B cell (primary cell): ENCODE data around the gene LRRC31. TPM values are rescaled to one million over a fixed set of nuclear protein-coding genes. Genes with fewer than 3 reads are reported as not detected.

Experiments
- ATAC-seq: fragments of 200-7000 bp; cut with Tn5 transposase; one replicate; pipeline ENCODE4 v1.10.0; 2021; ENCODE audit warnings: low read depth, mild to moderate bottlenecking, moderate number of reproducible peaks, moderate library complexity
- CTCF ChIA-PET: fragments of 350-600 bp; sonication (Branson Sonifier 250); formaldehyde crosslinking; loops from one replicate; lab custom pipeline; 2021; ENCODE audit warnings: antibody characterized with exemption, inconsistent platforms; lab: Charles Lee
- POLR2A ChIA-PET: fragments of 350-600 bp; sonication (Branson Sonifier 250); formaldehyde crosslinking; loops from one replicate; lab custom pipeline; 2021; ENCODE audit warnings: antibody characterized with exemption; lab: Charles Lee
- DNase-seq: peaks from one replicate; pipeline ENCODE4 v3.0.0; 2013
- H2AFZ ChIP-seq: 2 replicates; pipeline ENCODE4 v1.6.1; 2012; ENCODE audit warnings: mild to moderate bottlenecking, low read depth, low read length; ENCODE audit not compliant: insufficient read depth, poor library complexity, severe bottlenecking
- H3K27ac ChIP-seq, 2 donors: 1 replicate in 1 of 2; 2 replicates in 1 of 2; pipeline ENCODE4 v1.5.1; 2012 to 2013; ENCODE audit warnings: low read length in 2 of 2, mild to moderate bottlenecking in 2 of 2, moderate library complexity in 1 of 2
- H3K27me3 ChIP-seq, 4 experiments: fragments of 200-600 bp in 1 of 4; sonication (generic) in 1 of 4; replicated peaks in 1 of 4; 1 replicate in 2 of 4; 2 replicates in 2 of 4; pipeline versions ENCODE4 v1.6.1 to v1.7.0; 2013 to 2016; ENCODE audit warnings: low read length in 3 of 4, mild to moderate bottlenecking in 2 of 4, mixed read lengths in 1 of 4, moderate library complexity in 1 of 4; ENCODE audit not compliant: insufficient read depth in 4 of 4, control insufficient read depth in 3 of 4; ENCODE audit errors: control extremely low read depth in 1 of 4
- H3K36me3 ChIP-seq, 2 experiments: replicated peaks in 1 of 2; 1 replicate in 1 of 2; 2 replicates in 1 of 2; pipeline versions ENCODE4 v1.6.1 to v1.7.1; 2013; ENCODE audit warnings: low read length in 1 of 2; ENCODE audit not compliant: insufficient read depth in 2 of 2, control insufficient read depth in 1 of 2; ENCODE audit errors: control extremely low read depth in 1 of 2, extremely low read depth in 1 of 2
- H3K4me1 ChIP-seq, 2 donors: fragments of 200-600 bp in 1 of 2; sonication (generic) in 1 of 2; 1 replicate in 1 of 2; 2 replicates in 1 of 2; pipeline versions ENCODE4 v1.5.1 to v1.6.1; 2013 to 2017; ENCODE audit warnings: low read length in 2 of 2; ENCODE audit not compliant: control insufficient read depth in 2 of 2, insufficient read depth in 2 of 2
- H3K4me2 ChIP-seq: replicated peaks from 2 replicates; pipeline ENCODE3; 2012; ENCODE audit warnings: mild to moderate bottlenecking, low read depth, low read length; ENCODE audit not compliant: poor library complexity, severe bottlenecking
- H3K4me3 ChIP-seq, 5 experiments: fragments of 200-600 bp in 1 of 5; sonication (generic) in 1 of 5; 1 replicate in 3 of 5; 2 replicates in 2 of 5; pipeline versions ENCODE4 v1.5.1 to v1.7.0; 2011 to 2016; ENCODE audit warnings: low read length in 4 of 5, mild to moderate bottlenecking in 4 of 5, low read depth in 2 of 5, control low read depth in 1 of 5, moderate library complexity in 1 of 5; ENCODE audit not compliant: insufficient read depth in 1 of 5; ENCODE audit errors: control extremely low read depth in 1 of 5, extremely low read depth in 1 of 5
- H3K79me2 ChIP-seq: fragments of 200-600 bp; sonication (generic); one replicate; pipeline ENCODE4 v1.6.0; 2016; ENCODE audit warnings: low read length; ENCODE audit not compliant: control insufficient read depth, insufficient read depth
- H3K9ac ChIP-seq: fragments of 200-600 bp; sonication (generic); 2 replicates; pipeline ENCODE4 v1.6.1; 2017; ENCODE audit warnings: mild to moderate bottlenecking, low read length, moderate library complexity
- H3K9me3 ChIP-seq, 3 donors: one replicate each; pipeline versions ENCODE4 v1.6.1 to v1.7.1; 2013; ENCODE audit warnings: low read length in 2 of 3; ENCODE audit not compliant: control insufficient read depth in 2 of 3, insufficient read depth in 1 of 3; ENCODE audit errors: control extremely low read depth in 1 of 3
- H4K20me1 ChIP-seq: 2 replicates; pipeline ENCODE4 v1.6.0; 2012; ENCODE audit warnings: mild to moderate bottlenecking, low read length; ENCODE audit not compliant: insufficient read depth, control insufficient read depth, poor library complexity, severe bottlenecking
- H3K27ac Mint-ChIP-seq: one replicate; pipeline ENCODE4 v1.8.0; 2021; ENCODE audit warnings: mixed read lengths
- H3K27me3 Mint-ChIP-seq: one replicate; pipeline ENCODE4 v1.8.0; 2021; ENCODE audit warnings: mixed read lengths
- H3K4me1 Mint-ChIP-seq: one replicate; pipeline ENCODE4 v1.8.0; 2021; ENCODE audit warnings: mixed read lengths
- H3K4me3 Mint-ChIP-seq: one replicate; pipeline ENCODE4 v1.8.0; 2021; ENCODE audit warnings: mixed read lengths
- H3K9me3 Mint-ChIP-seq: one replicate; pipeline ENCODE4 v1.8.0; 2022; ENCODE audit warnings: mixed read lengths; ENCODE audit not compliant: insufficient read depth
- CTCF ChIP-seq: fragments of 200-600 bp; IDR thresholded peaks from one replicate; pipeline ENCODE4 v1.8.0; 2022; ENCODE audit warnings: antibody characterized with exemption, mild to moderate bottlenecking
- EZH2 ChIP-seq: IDR thresholded peaks from 2 replicates; pipeline ENCODE4 v1.6.1; 2012; ENCODE audit warnings: borderline replicate concordance, low read depth, mild to moderate bottlenecking, moderate library complexity, low read length; ENCODE audit not compliant: insufficient read depth, poor library complexity, severe bottlenecking
- WGBS: methylation state at CpG from one replicate; pipeline ENCODE4 v1.1.5; 2013; ENCODE audit warnings: missing lambda C conversion rate; ENCODE audit not compliant: insufficient coverage; 5-methylcytosine and 5-hydroxymethylcytosine counted together
- intact Hi-C: fragments of 100-400 bp; cut with micrococcal nuclease; formaldehyde crosslinking; loops from one replicate; pipeline ENCODE4 v1.10.0; 2022
- polyA plus RNA-seq: library from polyadenylated mRNA; depleted of rRNA; stranded (reverse); fragments of >200 nt; gene quantifications from 2 replicates; pipeline ENCODE4 v1.2.3, GENCODE V29; 2012
- total RNA-seq, 2 donors: library from RNA; stranded (reverse); fragments of 120-200 nt in 1 of 2; gene quantifications; 1 replicate in 1 of 2; 2 replicates in 1 of 2; pipeline versions ENCODE4 v1.2.3 to v1.2.4, GENCODE V29; 2013 to 2022

Gene LRRC31
- total and polyA plus RNA-seq, 2 donors (not counting 1 experiment from before 2014, with no cell fraction given), result not detected

- POLR2A ChIA-PET, result interaction anchor here (0.6 kb wide), 1 partner anchor 36 kb away, joined by 6 read pairs; no protein-coding TSS in a partner anchor
Observed at GRCh38 chr3:169894110-169894509, 24.4 kb upstream of the LRRC31 start.

GRCh38 chr3:169891886-169892285, 22.2 kb upstream of the LRRC31 start:
- no peaks in the 10 kb centered on the region for H3K27me3 Mint-ChIP-seq
- H3K9me3 Mint-ChIP-seq, result no peaks in the 10 kb centered on the region
- H3K4me3 ChIP-seq, result no peak overlapping the region
- no peak overlapping the region for H2AFZ ChIP-seq
- H3K27ac ChIP-seq, result no peak overlapping the region
- DNase-seq (no peak), ATAC-seq (no peak)
- POLR2A ChIA-PET, result no interaction called here
- intact Hi-C loops, result no loop called here
- no peak overlapping the region for H3K9ac ChIP-seq
- CTCF ChIA-PET, result interaction anchor here (0.6 to 0.7 kb wide), 2 partner anchors 107 to 272 kb away, joined by 3 read pairs; no protein-coding TSS in a partner anchor
- H3K4me2 ChIP-seq, result no peak overlapping the region
- 100% methylated on average over 3 of the region's 7 CpGs for WGBS
- H3K4me3 Mint-ChIP-seq, result no peak overlapping the region
- H3K27me3 ChIP-seq, result no peaks in the 10 kb centered on the region
- no peaks in the 10 kb centered on the region for H3K9me3 ChIP-seq
- no peaks in the 10 kb centered on the region for H3K79me2 ChIP-seq
- no peaks in the 10 kb centered on the region for H4K20me1 ChIP-seq
- no peak overlapping the region for H3K27ac Mint-ChIP-seq
- H3K36me3 ChIP-seq, result no peaks in the 10 kb centered on the region
- no peaks in the 10 kb centered on the region for H3K4me1 ChIP-seq
- H3K4me1 Mint-ChIP-seq, result no peaks in the 10 kb centered on the region
- no peak for TF ChIP-seq EZH2

More at GRCh38 chr3:169894110-169894509, 24.4 kb upstream of the LRRC31 start:
- ATAC-seq (no peak), DNase-seq (no peak)
- Histone ChIP-seq H3K4me2 (no peak overlapping the region), H3K79me2 (no peaks in the 10 kb centered on the region), H3K27ac (no peak overlapping the region), H3K9ac (no peak overlapping the region), H3K4me3 (no peak overlapping the region), H3K36me3 (no peaks in the 10 kb centered on the region), H3K27me3 (no peaks in the 10 kb centered on the region), H3K4me1 (no peaks in the 10 kb centered on the region), H4K20me1 (no peaks in the 10 kb centered on the region), H2AFZ (no peak overlapping the region), H3K9me3 (no peaks in the 10 kb centered on the region)
- H3K4me3 Mint-ChIP-seq, result no peak overlapping the region
- no peaks in the 10 kb centered on the region for H3K4me1 Mint-ChIP-seq
- H3K27ac Mint-ChIP-seq, result no peak overlapping the region
- no peaks in the 10 kb centered on the region for H3K27me3 Mint-ChIP-seq
- no peaks in the 10 kb centered on the region for H3K9me3 Mint-ChIP-seq
- WGBS, result 72% methylated on average over 3 of the region's 7 CpGs
- intact Hi-C loops, result no loop called here
- CTCF ChIA-PET, result no interaction called here
- no peak for TF ChIP-seq EZH2
- TF ChIP-seq CTCF, result no peak
